ENCODE results near the gene ANKRD6.

The ANKRD6 gene

DNA sequence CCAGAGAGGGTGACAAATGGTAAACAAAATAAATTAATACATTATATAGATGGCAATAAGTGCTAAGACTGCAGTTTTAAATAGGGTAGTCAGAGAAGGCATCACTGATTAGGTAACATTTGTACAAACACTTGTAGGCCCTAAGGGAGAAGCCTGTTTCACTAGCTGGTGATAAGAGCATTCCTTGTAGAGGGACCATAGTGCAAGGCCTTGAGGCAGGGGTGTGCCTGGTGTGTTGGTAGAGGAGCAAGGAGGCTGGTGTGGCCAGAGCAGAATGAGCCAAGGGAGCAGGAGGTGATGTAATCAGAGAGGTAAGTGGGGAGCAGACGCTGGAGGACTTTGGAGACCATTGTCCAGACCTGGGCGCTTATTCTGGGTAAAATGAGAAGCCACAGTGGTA lies 70.7 kb downstream of the ANKRD6 start:
- Histone ChIP-seq H3K9me3 (ENCODE audit: control insufficient read depth, low read length) (no peaks in the 10 kb centered on the region), H3K9ac (ENCODE audit: low read length) (no peak overlapping the region), H3K4me3 (ENCODE audit: low read length) (no peak overlapping the region), H3K4me1 (ENCODE audit: control insufficient read depth, insufficient read depth, low read length) (peaks cover 4% of the 10 kb centered on the region), H3K36me3 (ENCODE audit: control insufficient read depth, insufficient read depth, low read length) (no peaks in the 10 kb centered on the region), H3K27me3 (ENCODE audit: control insufficient read depth, insufficient read depth, low read length) (no peaks in the 10 kb centered on the region)

DNA sequence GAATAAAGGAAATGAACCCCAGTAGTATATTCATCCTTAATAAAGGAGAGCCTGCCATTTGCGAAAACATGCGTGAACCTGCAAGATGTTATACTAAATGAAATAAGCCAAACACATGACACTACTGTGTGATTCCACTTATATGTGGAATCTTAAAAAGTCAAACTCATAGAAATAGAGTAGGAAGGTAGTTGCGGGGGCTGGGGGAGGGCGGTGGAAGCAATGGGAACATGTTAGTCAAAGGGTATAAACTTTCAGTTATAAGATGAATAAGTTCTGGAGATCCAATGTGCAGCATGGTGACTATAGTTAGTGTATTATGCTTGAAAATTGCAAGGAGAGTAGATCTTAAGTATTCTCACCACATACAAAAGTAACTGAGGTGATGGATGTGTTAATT lies 72.9 kb downstream of the ANKRD6 start:
- no peaks in the 10 kb centered on the region for H3K36me3 ChIP-seq (ENCODE audit: control insufficient read depth, insufficient read depth, low read length)
- H3K27me3 ChIP-seq (ENCODE audit: control insufficient read depth, insufficient read depth, low read length) = no peaks in the 10 kb centered on the region
- H3K9me3 ChIP-seq (ENCODE audit: control insufficient read depth, low read length) = no peaks in the 10 kb centered on the region
- no peak overlapping the region for H3K9ac ChIP-seq (ENCODE audit: low read length)
- H3K4me1 ChIP-seq (ENCODE audit: control insufficient read depth, insufficient read depth, low read length) = peaks cover 23% of the 10 kb centered on the region
- H3K4me3 ChIP-seq (ENCODE audit: low read length) = no peak overlapping the region

DNA sequence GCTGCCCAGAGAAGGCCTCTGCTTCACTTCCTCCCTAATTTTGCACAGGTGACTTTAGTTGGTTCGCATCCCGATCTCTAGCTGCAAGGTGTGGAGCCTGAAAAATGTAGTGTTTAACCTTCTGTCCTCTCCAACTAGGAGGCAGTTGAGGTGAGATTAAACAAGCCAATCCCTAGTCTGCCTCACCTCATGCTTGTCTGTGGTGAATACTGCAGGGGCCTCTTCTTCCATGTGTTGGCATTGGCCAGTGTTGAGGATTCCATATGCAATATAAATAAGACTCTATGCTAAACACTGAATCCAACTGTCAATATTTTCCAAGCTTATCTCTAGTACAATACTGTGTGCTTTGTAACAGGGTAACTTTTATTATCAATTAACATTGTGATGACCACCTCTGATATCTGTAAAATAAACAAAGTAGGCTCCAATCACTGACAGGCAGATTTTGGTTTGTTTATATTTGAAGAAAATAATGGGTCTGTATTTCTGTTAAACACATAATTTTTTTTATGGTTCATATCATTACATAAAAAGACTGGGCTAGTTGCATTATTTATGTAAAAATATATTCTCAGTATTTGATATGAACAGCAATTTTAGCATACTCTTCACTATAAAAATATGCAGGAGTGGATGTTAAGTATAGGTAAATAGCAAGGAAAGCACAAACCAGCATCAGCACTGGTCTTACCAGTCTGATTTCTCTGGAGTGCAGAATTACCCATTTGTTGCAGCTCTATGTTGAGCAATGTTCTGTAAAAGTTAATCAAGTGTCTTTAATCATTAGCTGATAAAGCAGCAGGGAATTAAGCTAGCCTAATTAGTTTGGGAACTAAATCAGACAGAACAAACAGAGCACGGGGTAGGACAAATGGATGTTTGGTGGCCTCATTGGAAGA lies 74.0 kb downstream of the ANKRD6 start:
- H3K4me3 ChIP-seq (ENCODE audit: low read length) = no peak overlapping the region
- peaks cover 23% of the 10 kb centered on the region for H3K4me1 ChIP-seq (ENCODE audit: control insufficient read depth, insufficient read depth, low read length)
- H3K9me3 ChIP-seq (ENCODE audit: control insufficient read depth, low read length) = no peaks in the 10 kb centered on the region
- no peak overlapping the region for H3K9ac ChIP-seq (ENCODE audit: low read length)
- no peaks in the 10 kb centered on the region for H3K36me3 ChIP-seq (ENCODE audit: control insufficient read depth, insufficient read depth, low read length)
- no peaks in the 10 kb centered on the region for H3K27me3 ChIP-seq (ENCODE audit: control insufficient read depth, insufficient read depth, low read length)

DNA sequence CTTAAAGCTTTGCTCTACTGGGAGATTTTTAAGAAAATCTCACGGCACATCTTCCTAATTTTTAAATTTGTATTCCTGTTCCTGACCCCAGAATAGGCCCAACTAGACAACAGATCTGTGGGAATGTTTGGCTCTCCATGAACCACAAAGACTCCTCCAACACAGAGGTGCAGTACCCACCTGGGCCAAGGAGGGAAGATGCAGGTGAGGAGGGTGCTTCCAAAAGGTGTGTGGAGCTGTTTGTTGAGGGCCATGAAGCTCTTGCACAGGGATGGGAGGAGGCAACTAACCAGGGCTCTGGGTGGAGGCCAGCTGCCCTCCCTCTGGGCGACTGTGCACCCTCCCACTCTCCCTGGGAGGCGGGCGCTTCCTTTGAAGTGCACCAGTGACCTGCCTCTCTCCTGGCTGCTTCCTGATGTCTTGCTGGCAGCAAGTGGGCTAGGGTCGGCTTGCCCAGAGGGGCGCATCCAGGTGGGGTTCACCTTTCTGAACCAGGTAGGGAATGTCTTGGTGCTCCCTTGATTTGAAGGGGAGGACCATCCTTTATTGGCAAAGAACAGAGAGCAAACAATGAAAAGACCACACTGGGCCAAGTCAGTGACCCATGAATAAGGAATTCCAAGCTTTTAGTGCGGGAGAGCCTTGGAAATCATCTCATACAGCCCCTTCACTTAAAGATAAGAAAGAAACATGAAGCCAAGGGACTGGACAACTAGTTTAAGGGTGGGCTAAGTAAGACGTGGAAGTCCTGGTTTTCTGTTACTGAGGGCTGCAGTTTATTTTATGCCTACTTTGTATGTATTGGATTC lies 76.0 kb downstream of the ANKRD6 start:
- Histone ChIP-seq H3K4me3 (ENCODE audit: low read length) (no peak overlapping the region), H3K36me3 (ENCODE audit: control insufficient read depth, insufficient read depth, low read length) (no peaks in the 10 kb centered on the region), H3K9me3 (ENCODE audit: control insufficient read depth, low read length) (no peaks in the 10 kb centered on the region), H3K9ac (ENCODE audit: low read length) (no peak overlapping the region), H3K4me1 (ENCODE audit: control insufficient read depth, insufficient read depth, low read length) (peaks cover 23% of the 10 kb centered on the region), H3K27me3 (ENCODE audit: control insufficient read depth, insufficient read depth, low read length) (no peaks in the 10 kb centered on the region)

DNA sequence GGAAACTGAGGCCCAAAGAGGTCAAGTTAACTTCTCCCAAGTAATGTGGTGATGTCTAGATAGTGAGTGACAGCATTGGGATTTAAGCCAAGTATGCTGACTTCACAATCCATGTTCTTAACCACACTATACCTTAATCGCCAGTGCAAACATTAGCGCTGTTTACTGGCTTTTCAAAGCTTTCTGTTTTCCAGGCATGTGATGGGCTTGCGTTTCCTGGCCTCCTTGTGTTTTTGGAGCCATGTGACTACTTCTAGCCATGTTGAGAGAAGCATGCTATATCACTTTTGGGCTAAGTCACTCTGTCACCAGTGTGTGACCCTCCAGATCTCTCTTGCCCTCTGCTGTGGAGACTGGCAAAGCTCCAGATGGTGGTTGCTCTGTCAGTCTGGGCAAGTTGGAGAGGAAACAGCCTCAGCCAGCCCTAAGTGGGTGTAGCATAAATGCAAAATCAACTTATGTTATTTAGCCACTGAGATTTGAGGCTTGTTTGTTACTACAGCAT lies 76.9 kb downstream of the ANKRD6 start:
- Histone ChIP-seq H3K27me3 (ENCODE audit: control insufficient read depth, insufficient read depth, low read length) (no peaks in the 10 kb centered on the region), H3K36me3 (ENCODE audit: control insufficient read depth, insufficient read depth, low read length) (no peaks in the 10 kb centered on the region), H3K9me3 (ENCODE audit: control insufficient read depth, low read length) (no peaks in the 10 kb centered on the region), H3K9ac (ENCODE audit: low read length) (no peak overlapping the region), H3K4me1 (ENCODE audit: control insufficient read depth, insufficient read depth, low read length) (peaks cover 23% of the 10 kb centered on the region), H3K4me3 (ENCODE audit: low read length) (no peak overlapping the region)

DNA sequence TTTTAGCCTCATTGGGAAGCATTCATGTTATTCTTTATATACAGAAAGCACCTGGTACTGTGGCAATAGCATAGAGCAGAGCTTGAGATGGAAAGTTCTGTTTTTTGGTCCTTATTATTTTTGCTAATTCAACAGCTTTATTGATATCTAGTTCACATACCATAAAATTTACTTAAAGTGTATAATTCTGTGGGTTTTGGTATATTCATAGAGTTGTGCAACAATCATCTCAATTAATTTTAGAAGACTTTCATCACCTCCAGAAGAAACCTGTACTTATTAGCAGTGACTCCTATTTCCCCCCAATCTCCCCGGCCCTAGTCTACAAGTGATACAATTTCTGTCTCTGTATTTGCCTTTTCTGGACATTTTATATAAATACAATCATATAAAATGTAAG lies 77.4 kb downstream of the ANKRD6 start:
- H3K4me3 ChIP-seq (ENCODE audit: low read length) = no peak overlapping the region
- no peaks in the 10 kb centered on the region for H3K9me3 ChIP-seq (ENCODE audit: control insufficient read depth, low read length)
- peaks cover 23% of the 10 kb centered on the region for H3K4me1 ChIP-seq (ENCODE audit: control insufficient read depth, insufficient read depth, low read length)
- H3K9ac ChIP-seq (ENCODE audit: low read length) = no peak overlapping the region
- H3K27me3 ChIP-seq (ENCODE audit: control insufficient read depth, insufficient read depth, low read length) = no peaks in the 10 kb centered on the region
- no peaks in the 10 kb centered on the region for H3K36me3 ChIP-seq (ENCODE audit: control insufficient read depth, insufficient read depth, low read length)

DNA sequence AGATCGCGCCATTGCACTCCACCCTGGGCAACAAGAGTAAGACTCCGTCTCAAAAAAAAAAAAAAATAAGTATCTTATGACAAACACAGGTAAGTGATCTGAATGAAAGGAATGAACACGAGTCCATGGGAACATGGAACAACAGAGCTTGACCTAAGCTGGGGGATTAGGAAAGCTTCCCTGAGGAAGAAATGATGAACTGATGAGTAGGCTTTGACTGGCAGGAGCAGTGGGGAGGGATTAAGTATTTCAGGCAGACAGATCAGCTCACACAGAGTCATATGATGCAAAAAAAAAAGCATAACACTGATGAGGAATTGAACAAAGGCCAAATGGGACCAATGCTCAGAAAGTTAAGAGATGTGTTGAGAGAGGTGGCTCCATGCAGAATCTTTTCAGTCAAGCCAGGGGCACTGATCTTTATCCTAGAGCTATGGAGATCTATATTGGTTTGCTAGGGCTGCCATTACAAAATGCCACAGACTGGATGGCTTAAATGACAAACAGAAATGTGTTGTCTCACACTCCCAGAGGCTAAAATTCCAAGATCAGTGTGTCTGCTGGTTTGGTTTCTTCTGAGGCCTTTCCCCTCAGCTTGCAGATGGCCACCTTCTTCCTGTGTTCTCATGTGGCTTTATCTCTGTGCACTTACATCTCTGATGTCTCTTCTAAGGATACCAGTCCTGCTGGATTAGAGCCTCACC lies 85.6 kb downstream of the ANKRD6 start:
- H3K4me1 ChIP-seq (ENCODE audit: control insufficient read depth, insufficient read depth, low read length) = no peaks in the 10 kb centered on the region
- H3K36me3 ChIP-seq (ENCODE audit: control insufficient read depth, insufficient read depth, low read length) = no peaks in the 10 kb centered on the region
- no peaks in the 10 kb centered on the region for H3K9me3 ChIP-seq (ENCODE audit: control insufficient read depth, low read length)
- H3K9ac ChIP-seq (ENCODE audit: low read length) = no peak overlapping the region
- no peaks in the 10 kb centered on the region for H3K27me3 ChIP-seq (ENCODE audit: control insufficient read depth, insufficient read depth, low read length)
- no peak overlapping the region for H3K4me3 ChIP-seq (ENCODE audit: low read length)

DNA sequence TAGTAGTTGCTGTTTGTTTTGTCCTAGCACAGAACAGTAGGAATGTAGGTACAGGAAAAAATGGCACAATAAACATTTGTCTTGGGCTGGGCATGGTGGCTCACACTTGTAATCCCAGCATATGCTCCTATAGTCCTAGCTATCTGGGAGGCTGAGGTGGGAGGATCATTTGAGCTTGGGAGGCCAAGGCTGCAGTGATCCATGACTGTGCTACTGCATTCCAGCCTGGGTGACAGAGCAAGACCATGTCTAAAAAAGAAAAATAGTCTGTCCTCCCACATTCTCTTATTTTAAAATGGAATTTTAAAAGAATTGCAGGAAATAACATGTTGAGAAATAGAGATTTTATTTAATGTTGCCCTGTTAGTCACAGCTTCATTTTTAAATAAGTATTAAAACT lies 87.8 kb downstream of the ANKRD6 start:
- Histone ChIP-seq H3K9ac (ENCODE audit: low read length) (no peak overlapping the region), H3K36me3 (ENCODE audit: control insufficient read depth, insufficient read depth, low read length) (no peaks in the 10 kb centered on the region), H3K9me3 (ENCODE audit: control insufficient read depth, low read length) (no peaks in the 10 kb centered on the region), H3K4me3 (ENCODE audit: low read length) (no peak overlapping the region), H3K4me1 (ENCODE audit: control insufficient read depth, insufficient read depth, low read length) (no peaks in the 10 kb centered on the region), H3K27me3 (ENCODE audit: control insufficient read depth, insufficient read depth, low read length) (no peaks in the 10 kb centered on the region)

DNA sequence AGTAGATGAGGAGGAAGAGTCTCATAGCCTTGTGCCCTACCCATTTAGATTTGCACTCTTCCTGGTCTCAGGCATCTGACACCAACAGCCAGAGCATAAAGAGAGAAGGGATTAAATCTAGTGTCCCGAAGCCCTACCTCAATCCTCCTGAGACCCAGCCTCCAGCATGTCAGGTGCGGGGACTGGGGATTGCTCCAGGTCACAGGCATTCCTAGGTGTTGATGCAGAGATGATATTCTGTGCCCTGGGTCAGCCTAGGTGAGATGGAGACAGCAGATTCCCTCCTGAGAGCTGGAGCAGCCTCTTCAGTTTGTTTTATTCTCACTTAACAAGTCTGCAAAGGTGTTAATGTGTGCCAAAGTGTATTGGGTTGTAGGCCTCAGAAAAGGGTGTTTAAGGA lies 89.8 kb downstream of the ANKRD6 start:
- Histone ChIP-seq H3K9ac (ENCODE audit: low read length) (no peak overlapping the region), H3K4me3 (ENCODE audit: low read length) (no peak overlapping the region), H3K4me1 (ENCODE audit: control insufficient read depth, insufficient read depth, low read length) (no peaks in the 10 kb centered on the region), H3K36me3 (ENCODE audit: control insufficient read depth, insufficient read depth, low read length) (no peaks in the 10 kb centered on the region), H3K27me3 (ENCODE audit: control insufficient read depth, insufficient read depth, low read length) (no peaks in the 10 kb centered on the region), H3K9me3 (ENCODE audit: control insufficient read depth, low read length) (no peaks in the 10 kb centered on the region)

DNA sequence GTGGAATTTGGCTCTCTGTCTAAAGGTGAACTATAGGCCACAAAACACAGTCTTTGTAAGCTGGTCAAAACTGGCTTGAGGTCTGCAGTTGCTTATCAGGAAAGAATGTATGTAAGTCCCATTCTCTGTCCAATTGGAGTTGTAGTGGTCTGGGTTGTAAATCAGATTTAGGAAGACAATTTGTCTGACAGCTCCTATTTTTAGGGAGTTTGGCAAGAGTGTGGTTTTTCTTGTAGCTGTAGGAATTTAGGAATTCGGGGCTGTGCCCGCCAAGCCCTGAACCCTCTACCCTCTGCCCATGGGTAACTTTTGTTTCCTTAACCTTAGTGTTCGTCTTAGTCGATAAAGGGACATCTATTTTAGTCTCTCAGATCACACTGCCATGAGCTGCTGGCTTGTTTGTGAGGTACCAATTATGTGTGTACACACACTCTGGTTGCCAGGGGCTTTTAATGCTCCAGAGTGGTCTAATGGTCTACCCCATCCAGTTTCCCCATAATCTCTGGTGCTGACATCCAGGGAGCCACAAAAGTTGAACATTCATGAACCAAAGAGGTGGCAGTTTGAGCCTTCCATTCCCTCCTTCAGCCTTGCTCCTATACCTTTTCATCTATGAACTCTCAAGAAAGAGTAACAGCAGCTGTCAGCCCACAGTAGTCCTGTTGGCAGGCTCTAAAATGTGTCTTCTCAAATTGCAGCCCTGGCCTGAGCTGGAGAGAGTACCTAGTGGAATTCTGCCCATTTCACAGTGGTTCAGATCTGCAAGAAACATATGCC lies 93.0 kb downstream of the ANKRD6 start:
- Histone ChIP-seq H3K27me3 (ENCODE audit: control insufficient read depth, insufficient read depth, low read length) (no peaks in the 10 kb centered on the region), H3K4me3 (ENCODE audit: low read length) (no peak overlapping the region), H3K9ac (ENCODE audit: low read length) (no peak overlapping the region), H3K4me1 (ENCODE audit: control insufficient read depth, insufficient read depth, low read length) (no peaks in the 10 kb centered on the region), H3K9me3 (ENCODE audit: control insufficient read depth, low read length) (no peaks in the 10 kb centered on the region), H3K36me3 (ENCODE audit: control insufficient read depth, insufficient read depth, low read length) (no peaks in the 10 kb centered on the region)

DNA sequence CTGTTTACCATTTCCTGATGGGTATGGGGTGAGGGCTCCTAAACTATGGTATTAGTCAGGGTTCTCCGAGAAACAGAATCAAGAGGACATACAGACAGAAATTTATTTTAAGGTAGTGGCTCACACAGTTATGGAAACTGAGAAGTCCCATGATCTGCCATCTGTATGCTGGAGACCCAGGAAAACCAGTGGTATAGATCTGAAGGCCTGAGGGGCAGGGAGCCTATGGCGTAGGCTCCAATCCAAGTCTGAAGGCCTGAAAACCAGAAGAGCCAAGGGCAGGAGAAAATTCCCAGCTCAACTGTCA lies 93.6 kb downstream of the ANKRD6 start:
- H3K27me3 ChIP-seq (ENCODE audit: control insufficient read depth, insufficient read depth, low read length) = no peaks in the 10 kb centered on the region

More for the DNA sequence above, 93.6 kb downstream of the ANKRD6 start:
- Histone ChIP-seq H3K36me3 (ENCODE audit: control insufficient read depth, insufficient read depth, low read length) (no peaks in the 10 kb centered on the region), H3K9me3 (ENCODE audit: control insufficient read depth, low read length) (no peaks in the 10 kb centered on the region), H3K4me1 (ENCODE audit: control insufficient read depth, insufficient read depth, low read length) (no peaks in the 10 kb centered on the region), H3K9ac (ENCODE audit: low read length) (no peak overlapping the region), H3K4me3 (ENCODE audit: low read length) (no peak overlapping the region)
